Dendritic cell treated with granulocyte-macrophage colony-stimulating factor and Interleukin-4, amounts not matched to agents 40 ng/mL and 50 ng/mL, for 4 days (primary cell): ENCODE data around the gene ZNF865.
"Not testable (repeated sequence)": the region's sequence is repeated elsewhere in the genome, so short reads cannot be mapped to it uniquely, and the experiment has no call there.

Experiments
- H3K27ac Mint-ChIP-seq: one replicate; pipeline ENCODE4 v1.8.0; 2022; ENCODE audit warnings: mild to moderate bottlenecking, mixed read lengths
- H3K27me3 Mint-ChIP-seq: one replicate; pipeline ENCODE4 v1.8.0; 2022; ENCODE audit warnings: mild to moderate bottlenecking, mixed read lengths
- H3K36me3 Mint-ChIP-seq: one replicate; pipeline ENCODE4 v1.8.0; 2022; ENCODE audit warnings: low read depth, mixed read lengths
- H3K4me1 Mint-ChIP-seq: one replicate; pipeline ENCODE4 v1.8.0; 2022; ENCODE audit warnings: low read depth, mixed read lengths
- H3K4me3 Mint-ChIP-seq: one replicate; pipeline ENCODE4 v1.8.0; 2022; ENCODE audit warnings: mild to moderate bottlenecking, moderate library complexity, mixed read lengths
- H3K9me3 Mint-ChIP-seq: one replicate; pipeline ENCODE4 v1.8.0; 2022; ENCODE audit warnings: mixed read lengths
- intact Hi-C: fragments of 100-400 bp; cut with micrococcal nuclease; formaldehyde crosslinking; loops from one replicate; pipeline ENCODE4 v1.15.0; 2022

ZNF865 gene

GRCh38 chr19:55581145-55581822, 24.2 kb upstream of the ZNF865 start:
- intact Hi-C loops, result no loop called here
- Mint-ChIP-seq H3K27me3 (peaks cover 20% of the 10 kb centered on the region), H3K36me3 (peaks cover 31% of the 10 kb centered on the region), H3K27ac (peak overlapping the region; percentile 60), H3K9me3 (no peaks in the 10 kb centered on the region), H3K4me1 (peaks cover 28% of the 10 kb centered on the region), H3K4me3 (peak overlapping the region; percentile 74)

DNA sequence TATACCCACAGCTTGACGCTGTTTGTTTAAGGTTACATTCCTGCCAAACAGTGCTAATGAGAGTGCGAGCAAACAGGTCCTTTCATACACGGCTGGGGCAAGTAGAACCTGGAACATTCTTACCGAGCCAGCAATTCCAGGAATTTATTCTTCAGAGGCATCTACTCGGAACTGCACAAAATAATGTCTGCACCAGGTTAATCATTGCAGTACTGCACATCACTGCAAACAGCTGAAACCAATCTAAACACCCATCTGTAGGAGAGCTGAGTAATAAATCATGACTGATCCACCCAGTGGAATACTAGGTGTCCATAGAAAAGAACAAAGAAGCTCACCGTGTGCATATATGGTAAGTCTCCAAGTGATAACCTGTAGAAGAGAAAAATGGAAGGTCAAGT, 23.6 kb upstream of the ZNF865 start:
- Mint-ChIP-seq H3K9me3 (no peaks in the 10 kb centered on the region), H3K27ac (no peak overlapping the region), H3K4me3 (no peak overlapping the region), H3K4me1 (peaks cover 33% of the 10 kb centered on the region), H3K36me3 (peaks cover 28% of the 10 kb centered on the region), H3K27me3 (peaks cover 26% of the 10 kb centered on the region)
- intact Hi-C loops, result no loop called here

- Mint-ChIP-seq H3K36me3 (peaks cover 23% of the 10 kb centered on the region), H3K4me1 (peaks cover 37% of the 10 kb centered on the region), H3K27me3 (peaks cover 30% of the 10 kb centered on the region)
- H3K27ac Mint-ChIP-seq, intact Hi-C loops, H3K9me3 Mint-ChIP-seq, H3K4me3 Mint-ChIP-seq: not testable (repeated sequence)
Measured at GRCh38 chr19:55582284-55582683, 23.2 kb upstream of the ZNF865 start.

DNA sequence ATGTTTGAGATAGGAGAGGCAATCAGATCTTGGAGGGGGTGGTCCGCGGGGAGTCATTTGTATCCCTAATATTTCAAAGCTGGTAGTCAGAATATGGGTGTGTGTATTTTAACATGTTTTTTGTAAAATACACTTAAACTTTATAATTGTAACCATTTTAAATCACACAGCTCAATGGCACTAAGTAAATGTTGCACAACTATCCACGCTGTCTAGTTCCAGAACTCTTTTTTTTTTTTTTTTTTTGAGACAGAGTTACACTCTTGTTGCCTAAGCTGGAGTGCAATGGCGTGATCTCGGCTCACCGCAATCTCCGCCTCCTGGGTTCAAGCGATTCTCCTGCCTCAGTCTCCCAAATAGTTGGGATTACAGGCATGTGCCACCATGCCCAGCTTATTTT, 21.6 kb upstream of the ZNF865 start:
- Mint-ChIP-seq H3K27me3 (peaks cover 32% of the 10 kb centered on the region), H3K4me1 (peaks cover 39% of the 10 kb centered on the region)
- intact Hi-C loops, H3K9me3 Mint-ChIP-seq, H3K4me3 Mint-ChIP-seq, H3K27ac Mint-ChIP-seq, H3K36me3 Mint-ChIP-seq: not testable (repeated sequence)

DNA sequence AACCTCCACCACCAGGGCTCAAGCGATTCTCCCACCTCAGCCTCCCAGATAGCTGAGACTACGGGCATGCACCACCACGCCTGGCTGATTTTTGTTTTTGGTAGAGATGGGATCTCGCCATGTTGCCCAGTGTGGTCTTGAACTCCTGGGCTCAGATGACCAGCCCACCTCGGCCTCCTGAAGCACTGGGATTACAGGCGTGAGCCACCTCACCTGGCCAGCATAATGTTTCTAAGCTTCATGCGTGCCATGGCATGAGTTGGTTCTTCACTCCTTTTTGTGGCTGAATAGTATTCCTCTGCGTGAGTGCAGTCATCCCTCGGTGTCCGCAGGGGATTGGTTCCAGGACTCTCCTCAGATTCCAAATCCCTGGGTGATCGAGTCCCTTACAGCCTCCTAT, 20.6 kb upstream of the ZNF865 start:
- Mint-ChIP-seq H3K27me3 (peaks cover 33% of the 10 kb centered on the region), H3K36me3 (peaks cover 4% of the 10 kb centered on the region), H3K4me1 (peaks cover 33% of the 10 kb centered on the region), H3K9me3 (no peaks in the 10 kb centered on the region), H3K27ac (no peak overlapping the region), H3K4me3 (no peak overlapping the region)
- intact Hi-C loops, result no loop called here

- intact Hi-C loops, result no loop called here
Measured at GRCh38 chr19:55585658-55586339, 19.6 kb upstream of the ZNF865 start.

GRCh38 chr19:55586976-55587668, 18.3 kb upstream of the ZNF865 start:
- peak overlapping the region; percentile 67 for H3K4me3 Mint-ChIP-seq
- H3K27ac Mint-ChIP-seq, result no peak overlapping the region
- H3K27me3 Mint-ChIP-seq, result peaks cover 36% of the 10 kb centered on the region
- no peaks in the 10 kb centered on the region for H3K9me3 Mint-ChIP-seq
- peaks cover 30% of the 10 kb centered on the region for H3K4me1 Mint-ChIP-seq
- intact Hi-C loops, result no loop called here
- peaks cover 7% of the 10 kb centered on the region for H3K36me3 Mint-ChIP-seq

More at GRCh38 chr19:55585658-55586339, 19.6 kb upstream of the ZNF865 start:
- Mint-ChIP-seq H3K36me3 (no peaks in the 10 kb centered on the region), H3K4me3 (peak overlapping the region; percentile 28), H3K27ac (no peak overlapping the region), H3K4me1 (peaks cover 30% of the 10 kb centered on the region), H3K27me3 (peaks cover 36% of the 10 kb centered on the region), H3K9me3 (no peaks in the 10 kb centered on the region)

DNA sequence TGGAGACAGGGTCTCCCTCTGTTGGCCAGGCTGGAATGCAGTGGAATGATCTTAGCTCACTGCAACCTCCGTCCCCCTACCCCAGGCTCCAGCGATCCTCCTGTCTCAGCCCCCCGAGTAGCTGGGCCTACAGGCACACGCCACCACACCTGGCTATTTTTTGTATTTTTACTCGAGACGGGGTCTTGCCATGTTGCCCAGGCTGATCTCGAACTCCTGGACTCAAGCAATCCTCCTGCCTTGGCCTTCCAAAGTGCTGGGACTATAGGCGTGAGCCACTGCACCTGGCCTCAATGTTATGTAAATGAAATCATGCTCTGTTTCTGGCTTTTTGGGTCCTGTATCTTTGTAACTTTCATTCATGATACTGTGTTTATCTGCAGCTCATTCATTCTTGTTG, 16.7 kb upstream of the ZNF865 start:
- Mint-ChIP-seq H3K4me3 (no peak overlapping the region), H3K27me3 (peaks cover 36% of the 10 kb centered on the region), H3K9me3 (no peaks in the 10 kb centered on the region), H3K4me1 (peaks cover 30% of the 10 kb centered on the region), H3K27ac (no peak overlapping the region), H3K36me3 (peaks cover 21% of the 10 kb centered on the region)
- intact Hi-C loops, result no loop called here

DNA sequence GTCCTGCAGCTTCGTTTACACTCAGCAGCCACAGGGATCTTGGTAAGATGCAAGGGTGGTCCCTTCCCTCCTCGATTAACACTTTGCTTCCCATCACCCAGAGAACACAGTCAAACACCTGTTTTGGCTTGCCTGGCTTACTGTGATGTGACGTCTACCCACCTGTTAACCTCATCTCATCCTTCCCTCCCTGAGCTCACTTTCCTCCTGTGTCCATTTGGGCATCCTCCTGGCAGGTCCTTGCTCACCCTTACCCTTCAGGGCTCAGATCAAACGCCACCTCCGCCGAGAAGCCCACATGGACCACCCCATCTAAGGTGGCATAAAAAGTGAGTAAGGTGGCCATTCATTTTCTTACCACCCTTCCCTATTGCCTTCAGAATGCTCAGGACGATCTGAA, 15.3 kb upstream of the ZNF865 start:
- Mint-ChIP-seq H3K36me3 (peaks cover 29% of the 10 kb centered on the region), H3K27ac (no peak overlapping the region), H3K4me3 (no peak overlapping the region), H3K9me3 (no peaks in the 10 kb centered on the region), H3K27me3 (peaks cover 27% of the 10 kb centered on the region), H3K4me1 (peaks cover 31% of the 10 kb centered on the region)
- intact Hi-C loops, result no loop called here

DNA sequence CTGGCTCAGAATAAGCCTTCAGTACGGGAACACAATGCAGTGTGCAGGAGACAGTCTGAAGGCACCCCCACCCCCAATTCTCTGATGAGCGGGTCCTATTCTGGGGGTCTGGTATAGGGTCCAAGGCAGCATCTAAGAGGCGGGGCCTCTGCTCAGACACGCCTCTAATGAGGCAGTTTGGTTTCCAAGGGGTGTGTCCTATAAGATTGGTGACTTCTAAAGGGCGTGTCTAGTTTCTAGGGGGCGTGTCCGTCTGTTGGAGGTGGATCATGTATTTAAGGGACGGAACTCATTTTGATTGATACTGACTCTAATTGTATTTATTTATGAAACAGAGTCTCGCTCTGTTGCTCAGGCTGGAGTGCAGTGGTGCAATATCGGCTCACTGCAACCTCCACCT, 14.8 kb upstream of the ZNF865 start:
- intact Hi-C loops, result no loop called here
- H3K9me3 Mint-ChIP-seq, result no peaks in the 10 kb centered on the region
- H3K27me3 Mint-ChIP-seq, result peaks cover 22% of the 10 kb centered on the region
- no peak overlapping the region for H3K4me3 Mint-ChIP-seq
- peaks cover 34% of the 10 kb centered on the region for H3K36me3 Mint-ChIP-seq
- peaks cover 30% of the 10 kb centered on the region for H3K4me1 Mint-ChIP-seq
- no peak overlapping the region for H3K27ac Mint-ChIP-seq

GRCh38 chr19:55591555-55591954, 13.9 kb upstream of the ZNF865 start:
- H3K4me3 Mint-ChIP-seq, result no peak overlapping the region
- H3K9me3 Mint-ChIP-seq, result no peaks in the 10 kb centered on the region
- peaks cover 21% of the 10 kb centered on the region for H3K4me1 Mint-ChIP-seq
- peaks cover 44% of the 10 kb centered on the region for H3K36me3 Mint-ChIP-seq
- H3K27ac Mint-ChIP-seq, result no peak overlapping the region
- H3K27me3 Mint-ChIP-seq, result peaks cover 14% of the 10 kb centered on the region
- intact Hi-C loops, result no loop called here

GRCh38 chr19:55592391-55593090, 12.9 kb upstream of the ZNF865 start:
- no peaks in the 10 kb centered on the region for H3K9me3 Mint-ChIP-seq
- intact Hi-C loops, result no loop called here
- peaks cover 54% of the 10 kb centered on the region for H3K36me3 Mint-ChIP-seq
- H3K27me3 Mint-ChIP-seq, result peaks cover 4% of the 10 kb centered on the region
- H3K27ac Mint-ChIP-seq, result no peak overlapping the region
- peaks cover 12% of the 10 kb centered on the region for H3K4me1 Mint-ChIP-seq
- H3K4me3 Mint-ChIP-seq, result no peak overlapping the region

DNA sequence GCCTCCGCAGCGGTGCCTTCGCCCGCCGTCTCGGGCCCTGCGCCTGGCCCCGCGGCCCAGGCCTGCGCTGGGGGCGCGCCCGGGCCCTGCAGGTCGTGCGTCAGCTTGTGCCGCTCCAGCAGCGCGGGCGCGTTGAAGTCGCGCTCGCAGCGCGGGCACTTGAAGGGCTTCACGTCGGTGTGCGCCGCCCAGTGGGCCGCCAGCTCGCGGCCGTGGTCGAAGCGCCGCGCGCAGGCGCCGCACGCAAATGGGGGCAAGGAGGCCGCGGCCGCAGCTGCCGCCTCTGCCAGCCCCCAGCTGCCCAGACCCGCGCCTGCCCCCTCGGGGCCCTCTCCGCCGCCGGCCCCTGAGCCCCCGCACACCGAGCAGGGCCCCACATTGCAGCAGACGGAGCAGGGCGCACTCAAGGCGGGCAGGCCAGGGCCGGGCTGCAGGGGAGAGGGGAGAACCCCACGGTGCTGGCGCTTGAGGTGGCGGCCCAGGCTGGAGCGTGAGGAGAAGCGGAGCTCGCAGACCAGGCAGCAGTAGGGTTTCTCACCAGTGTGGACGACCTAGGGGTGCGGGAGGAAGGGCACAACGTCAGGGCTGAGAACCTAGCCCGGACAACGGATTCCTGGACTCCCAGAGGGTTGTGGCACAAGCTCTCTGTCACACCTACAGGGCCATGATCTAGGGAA, 12.2 kb upstream of the ZNF865 start:
- H3K27ac Mint-ChIP-seq, result no peak overlapping the region
- peaks cover 61% of the 10 kb centered on the region for H3K36me3 Mint-ChIP-seq
- no peak overlapping the region for H3K4me3 Mint-ChIP-seq
- intact Hi-C loops, result no loop called here
- H3K4me1 Mint-ChIP-seq, result peaks cover 18% of the 10 kb centered on the region
- H3K27me3 Mint-ChIP-seq, result peaks cover 4% of the 10 kb centered on the region
- no peaks in the 10 kb centered on the region for H3K9me3 Mint-ChIP-seq
